Astrocyte of the hippocampus (primary cell): Measurements from ENCODE around the gene GPR39.

ENCODE experiments used
- DNase-seq: peaks from one replicate; pipeline ENCODE4 v3.0.0; 2011; ENCODE audit warnings: low read depth, low spot score

Gene GPR39

DNA sequence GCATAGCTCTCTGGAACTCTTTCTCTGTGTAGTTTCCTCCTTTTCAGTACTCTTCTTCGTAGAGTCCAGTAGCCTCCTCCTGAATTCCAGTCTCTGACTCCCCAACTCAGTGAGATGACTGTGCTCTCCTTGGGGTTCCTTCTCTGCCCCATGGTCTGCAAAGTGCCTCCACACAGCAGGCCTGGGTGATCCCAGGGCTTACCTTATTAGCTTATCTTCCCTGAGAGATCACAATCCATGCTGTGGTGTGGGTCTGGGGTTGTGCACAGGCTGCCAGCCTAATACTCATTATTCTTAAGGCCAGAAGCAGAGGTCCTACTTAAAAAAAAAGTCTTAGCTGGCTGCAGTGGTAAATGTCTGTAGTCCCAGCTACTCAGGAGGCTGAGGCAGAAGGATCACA, 4.6 kb upstream of the GPR39 start:
- DNase-seq: no peak

DNA sequence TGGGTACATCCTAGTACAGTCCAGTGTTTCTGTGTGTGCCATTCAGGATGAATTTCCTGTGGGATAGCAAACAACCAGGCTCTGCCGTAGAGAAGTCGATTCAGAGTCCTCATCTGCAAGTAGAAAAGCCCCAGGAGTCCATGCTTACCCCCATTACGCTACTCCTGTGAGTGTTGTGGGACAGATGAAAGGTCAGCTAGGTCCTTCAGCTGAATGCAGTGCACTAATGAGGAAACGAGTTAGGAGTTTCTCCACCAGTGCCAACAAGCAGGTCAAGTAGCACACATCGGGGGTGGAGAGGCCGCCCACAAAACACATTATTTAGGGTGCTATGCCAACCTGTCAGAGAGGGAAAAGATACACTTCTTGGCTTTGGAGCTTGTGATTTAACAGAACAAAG, 2.5 kb upstream of the GPR39 start:
- no peak for DNase-seq

DNA sequence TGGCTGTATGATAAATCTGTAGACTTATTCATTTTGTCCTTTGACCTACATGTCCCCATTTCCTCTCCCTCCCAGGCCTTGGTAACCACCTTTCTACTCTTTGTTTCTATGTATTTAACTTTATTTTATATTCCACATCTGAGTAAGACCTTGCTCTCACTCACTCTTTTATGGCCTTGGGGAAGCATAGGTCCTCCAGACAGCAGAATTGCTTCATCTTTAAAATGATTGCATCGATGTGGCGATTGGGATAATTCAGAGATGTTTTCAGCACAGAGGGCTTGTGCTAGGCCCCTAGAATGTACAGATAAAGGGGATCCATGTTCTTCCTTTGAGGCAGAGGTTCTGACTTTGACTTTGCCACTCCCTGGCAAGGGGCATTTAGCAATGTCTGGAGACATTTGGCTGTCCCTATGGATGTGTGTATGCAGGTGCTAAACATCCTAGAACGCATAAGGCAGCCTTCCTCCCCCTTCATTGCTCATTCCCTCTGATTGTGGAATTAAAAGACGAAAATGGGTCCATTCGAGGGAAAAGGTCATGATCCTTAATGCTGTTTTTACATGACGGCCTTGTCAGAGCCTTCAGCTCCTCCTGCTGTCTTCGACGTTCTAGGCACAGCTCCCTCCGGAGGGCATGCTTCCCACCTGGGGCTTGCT, 1.2 kb upstream of the GPR39 start:
- DNase-seq: no peak

DNA sequence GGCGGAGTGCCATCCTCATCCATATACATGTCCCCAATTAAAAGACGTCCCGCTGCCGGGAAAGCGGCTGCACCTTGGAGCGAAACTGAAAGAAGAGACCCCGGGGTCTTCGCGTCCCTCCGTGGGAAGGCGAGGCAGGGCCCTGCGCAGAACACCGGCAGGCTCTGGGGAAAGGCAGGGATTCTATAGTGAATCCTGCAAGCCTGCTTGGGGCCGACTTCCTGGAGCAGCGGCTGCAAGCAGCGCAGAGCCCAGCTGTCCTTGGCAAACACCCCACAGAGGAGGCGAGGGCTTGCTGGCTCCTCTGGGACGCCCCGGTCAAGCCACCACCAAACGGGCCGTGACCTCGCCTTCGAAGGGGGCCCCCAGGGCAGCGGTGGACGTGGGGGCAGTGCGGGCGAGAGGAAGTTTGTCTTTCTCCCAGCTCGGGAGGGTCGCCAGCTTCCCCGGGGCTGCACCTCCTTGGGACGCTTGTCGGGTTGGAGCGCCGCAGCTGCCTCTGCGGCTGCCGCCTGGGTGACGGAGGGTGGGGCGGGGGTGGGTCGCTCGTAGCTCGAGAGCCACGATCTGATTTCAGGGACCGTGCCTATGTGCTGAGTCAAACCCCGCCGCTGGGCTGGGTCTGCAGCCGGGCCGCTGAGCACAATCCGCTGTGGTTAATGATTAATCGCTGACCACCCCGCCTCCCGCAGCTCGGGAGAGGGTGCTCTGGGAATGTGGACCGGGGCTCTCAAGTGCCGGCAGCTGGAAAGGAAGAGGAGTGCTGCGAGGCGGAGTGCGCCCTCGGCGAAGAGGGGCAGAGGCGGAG, 486 bp upstream of the GPR39 start:
- DNase-seq: peak; percentile 99

DNA sequence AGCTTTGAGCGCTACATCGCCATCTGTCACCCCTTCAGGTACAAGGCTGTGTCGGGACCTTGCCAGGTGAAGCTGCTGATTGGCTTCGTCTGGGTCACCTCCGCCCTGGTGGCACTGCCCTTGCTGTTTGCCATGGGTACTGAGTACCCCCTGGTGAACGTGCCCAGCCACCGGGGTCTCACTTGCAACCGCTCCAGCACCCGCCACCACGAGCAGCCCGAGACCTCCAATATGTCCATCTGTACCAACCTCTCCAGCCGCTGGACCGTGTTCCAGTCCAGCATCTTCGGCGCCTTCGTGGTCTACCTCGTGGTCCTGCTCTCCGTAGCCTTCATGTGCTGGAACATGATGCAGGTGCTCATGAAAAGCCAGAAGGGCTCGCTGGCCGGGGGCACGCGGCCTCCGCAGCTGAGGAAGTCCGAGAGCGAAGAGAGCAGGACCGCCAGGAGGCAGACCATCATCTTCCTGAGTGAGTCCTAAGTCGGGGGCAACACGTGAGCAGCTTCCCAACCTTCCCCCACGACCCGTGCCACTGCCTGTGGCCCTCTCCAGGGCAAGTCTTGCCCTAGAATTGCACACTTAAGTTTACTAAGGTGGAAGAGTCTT, 928 bp downstream of the GPR39 start:
- DNase-seq: no peak

DNA sequence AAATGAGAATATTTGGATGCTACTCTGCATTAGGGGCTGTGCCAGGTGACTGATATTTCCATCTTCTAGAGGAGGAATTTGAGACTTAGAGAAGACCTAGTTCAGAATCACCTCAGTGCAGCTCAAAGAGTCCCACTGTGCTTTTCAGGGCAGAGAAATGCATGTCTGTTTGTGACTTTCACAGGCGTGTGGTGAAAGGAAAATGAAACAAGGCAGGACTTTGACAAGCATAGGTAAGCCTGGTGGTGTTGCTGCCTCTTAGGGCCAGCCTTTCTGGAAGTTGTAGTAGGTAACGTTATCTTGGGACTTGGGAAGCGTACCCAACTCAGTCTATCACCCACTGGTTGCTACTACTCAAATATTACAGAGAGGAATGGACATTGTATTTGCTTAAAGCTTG, 2.6 kb downstream of the GPR39 start:
- no peak for DNase-seq

DNA sequence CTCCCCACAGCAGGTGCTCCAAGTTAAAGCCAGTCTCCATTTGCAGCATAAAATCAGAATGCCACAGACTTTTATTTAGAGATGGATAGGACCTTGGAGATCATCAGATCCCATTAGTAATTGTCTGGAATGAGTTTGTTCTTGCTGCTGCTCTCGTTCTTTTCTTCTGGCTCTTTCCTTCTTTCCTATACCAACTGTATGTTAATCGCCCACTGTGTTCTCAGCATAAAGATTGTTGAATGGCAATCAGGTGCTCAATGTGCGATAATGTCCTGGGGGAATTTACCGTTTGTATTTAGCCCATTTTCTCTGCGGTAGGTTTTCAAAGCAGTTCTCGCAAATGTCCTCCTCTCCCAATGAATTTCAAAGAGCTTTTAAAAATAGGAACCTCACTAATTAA, 3.3 kb downstream of the GPR39 start:
- DNase-seq: no peak

DNA sequence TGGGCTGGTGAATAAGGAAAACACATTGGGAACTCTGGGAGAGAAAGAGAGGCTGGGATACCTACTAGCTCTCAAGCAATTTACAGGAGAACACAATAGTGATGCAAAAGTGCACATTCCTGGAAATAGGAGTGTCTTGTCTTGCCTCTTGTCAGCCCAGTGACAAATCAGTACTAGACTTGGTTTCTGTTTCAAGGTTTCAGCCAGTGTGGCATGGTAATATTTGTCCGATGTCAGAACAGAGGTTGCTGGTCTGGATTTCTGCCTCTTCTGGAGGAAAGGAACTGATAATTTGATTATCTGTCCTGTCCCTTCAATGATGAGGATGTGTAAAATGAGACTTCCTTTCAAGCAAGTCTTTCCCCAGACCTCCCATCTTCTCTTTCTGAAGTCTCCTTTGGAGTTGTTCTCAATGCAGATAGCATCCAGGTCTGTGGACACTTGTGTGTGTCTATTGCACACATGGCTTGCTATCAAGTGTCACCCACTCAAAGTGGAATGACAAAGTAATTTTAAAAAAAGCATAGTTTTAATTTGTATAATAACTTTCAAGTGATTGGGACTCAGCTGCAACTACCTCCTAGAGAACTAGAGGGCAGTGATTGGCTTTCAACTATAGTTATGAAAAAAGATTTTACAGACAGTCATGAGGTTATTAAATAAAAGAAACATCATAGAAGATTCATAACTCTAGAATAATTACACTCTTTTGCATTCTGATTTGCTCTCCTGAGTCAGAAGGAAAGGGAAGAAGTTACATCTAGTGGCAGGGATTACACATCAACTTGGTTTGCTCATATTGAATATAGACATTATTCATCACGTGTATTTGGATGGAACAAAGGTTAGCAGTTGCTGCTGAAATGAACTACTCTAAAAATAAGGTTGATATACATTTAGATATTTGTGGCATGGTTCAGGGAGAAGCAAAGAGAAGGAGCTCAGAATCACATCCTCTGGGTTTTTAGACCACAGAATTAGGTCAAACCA, 4.5 kb downstream of the GPR39 start:
- peak; percentile 16 for DNase-seq

DNA sequence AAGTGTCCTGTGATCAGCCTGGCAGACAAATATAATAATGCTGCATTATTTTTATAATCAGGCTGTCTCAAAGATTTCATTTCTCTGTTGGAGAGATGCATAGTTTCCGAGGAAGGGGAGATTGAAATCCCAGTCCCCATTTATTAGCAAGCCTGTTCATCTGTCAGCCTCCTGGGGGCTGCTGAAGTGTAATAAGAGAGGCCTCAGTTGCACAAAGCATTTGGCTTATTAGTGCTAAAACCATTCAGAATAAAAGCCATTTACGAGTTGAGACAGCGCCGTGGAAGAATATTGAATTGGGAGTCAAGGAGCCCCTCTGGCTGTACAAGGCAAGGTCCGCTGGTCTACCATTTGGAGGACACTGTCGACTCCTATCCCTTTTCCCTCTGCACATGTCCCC, 6.1 kb downstream of the GPR39 start:
- no peak for DNase-seq

DNA sequence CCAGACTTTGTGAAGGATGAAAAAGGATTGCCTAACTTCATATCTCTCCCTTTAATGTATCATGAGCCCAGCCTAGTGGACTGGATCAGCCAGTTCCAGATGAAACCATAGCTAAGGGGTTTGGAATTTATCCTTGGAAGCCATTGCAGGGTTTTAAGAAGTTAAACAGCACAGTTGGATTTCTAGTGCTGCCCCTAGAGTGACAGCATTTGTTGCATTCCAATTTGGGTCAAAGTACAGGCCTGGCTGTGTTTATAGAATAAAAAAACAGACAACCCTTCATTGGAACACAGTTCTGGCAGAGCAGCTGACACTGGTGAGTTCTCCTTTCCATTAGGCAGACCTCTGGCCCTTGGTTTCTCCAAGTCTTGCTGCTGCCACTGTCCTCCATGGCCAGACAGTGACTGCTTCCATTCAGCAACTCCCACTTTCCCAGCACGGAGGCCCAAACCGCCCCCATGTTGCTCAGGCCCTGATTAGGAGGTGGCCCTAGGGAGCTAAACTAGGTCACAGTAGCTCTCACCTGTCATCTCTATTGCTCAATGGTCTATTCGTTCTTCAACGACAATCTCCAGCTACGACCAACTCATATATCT, 8.0 kb downstream of the GPR39 start:
- peak; percentile 57 for DNase-seq

DNA sequence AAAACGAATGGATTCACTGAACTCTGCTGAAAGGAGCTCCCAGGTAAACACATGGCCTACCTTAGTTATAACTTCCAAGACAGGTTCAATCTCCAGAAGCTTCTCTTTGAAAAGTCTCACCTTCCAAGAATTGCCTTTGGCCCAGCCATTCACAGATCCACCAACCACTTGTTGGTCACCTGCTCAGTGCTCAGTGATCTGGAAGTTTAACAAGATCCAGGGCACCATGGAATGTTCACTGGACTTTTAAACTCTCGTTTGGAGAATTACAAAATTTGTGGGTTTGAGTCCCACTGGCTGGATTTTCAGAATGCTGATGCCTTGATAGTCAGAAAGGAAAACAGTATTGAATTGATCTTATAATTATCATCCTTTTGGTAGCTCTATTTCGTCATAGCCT, 9.4 kb downstream of the GPR39 start:
- DNase-seq: no peak

DNA sequence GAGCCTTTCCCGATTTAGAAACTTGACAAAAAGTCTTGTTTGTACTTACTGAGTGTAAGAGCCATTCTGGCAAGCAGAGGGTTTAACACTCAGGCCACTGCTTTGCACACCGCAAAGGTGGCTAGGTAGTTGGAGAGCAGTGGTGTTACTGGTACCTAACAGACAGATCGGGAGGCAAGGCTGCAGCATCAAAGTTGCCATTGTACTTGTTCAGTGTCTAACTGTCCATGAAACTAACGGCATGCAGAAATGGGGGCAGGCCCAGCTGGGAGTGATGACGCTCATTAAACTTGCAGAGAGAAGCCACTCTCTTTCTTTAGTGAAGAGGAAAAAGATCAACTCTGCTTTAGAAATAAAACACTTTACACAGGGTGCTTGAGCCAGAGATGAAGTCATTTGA, 10.1 kb downstream of the GPR39 start:
- no peak for DNase-seq

DNA sequence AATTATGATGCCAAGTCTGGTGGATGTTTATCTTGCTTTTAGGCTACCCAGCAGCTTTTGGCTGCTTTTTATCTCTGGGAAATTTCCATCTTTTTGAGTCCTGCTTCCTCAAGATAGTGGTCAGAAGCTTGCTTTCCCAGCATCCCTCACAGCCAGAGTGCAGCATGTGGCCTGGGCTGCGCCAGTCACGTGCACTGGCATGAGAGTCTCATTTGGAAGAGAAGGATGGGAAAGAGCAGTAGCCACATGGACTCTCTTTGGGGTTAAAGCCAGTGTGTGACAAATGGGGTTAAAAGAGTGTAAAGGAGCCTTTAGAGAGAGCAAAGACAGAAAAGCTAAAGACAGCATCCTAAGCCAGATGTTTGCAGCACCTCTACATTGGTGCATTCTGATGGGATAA, 12.7 kb downstream of the GPR39 start:
- no peak for DNase-seq

DNA sequence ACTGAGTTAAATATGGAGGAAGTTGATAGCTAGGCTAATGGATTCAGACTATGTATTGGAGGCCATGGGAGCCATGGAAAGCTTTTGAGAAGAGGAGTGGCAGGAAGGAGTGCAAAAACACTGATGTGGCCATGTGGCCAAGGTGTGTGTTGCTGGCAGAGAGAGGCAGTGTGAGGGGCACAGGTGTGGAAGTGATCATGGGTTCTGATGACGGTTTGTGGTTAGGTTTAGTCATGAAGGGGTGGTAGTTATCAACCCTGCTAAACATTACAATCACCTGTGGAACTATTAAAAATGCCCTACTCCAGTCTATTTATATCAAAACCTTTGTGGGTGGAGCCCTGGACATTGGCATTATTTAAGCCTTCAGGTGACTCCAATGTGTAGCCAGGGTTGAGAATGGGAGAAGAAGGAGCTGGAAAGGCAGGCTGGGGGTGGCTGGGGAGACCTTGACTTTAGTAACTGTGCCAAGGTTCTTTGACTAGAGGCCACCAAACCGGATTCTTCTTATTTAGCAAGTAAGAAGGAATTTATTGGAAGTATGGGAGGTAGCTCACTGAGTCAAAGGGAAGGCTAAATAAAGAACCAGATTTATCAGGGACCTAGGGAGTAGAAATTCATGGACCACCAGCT, 13.5 kb downstream of the GPR39 start:
- DNase-seq: no peak

DNA sequence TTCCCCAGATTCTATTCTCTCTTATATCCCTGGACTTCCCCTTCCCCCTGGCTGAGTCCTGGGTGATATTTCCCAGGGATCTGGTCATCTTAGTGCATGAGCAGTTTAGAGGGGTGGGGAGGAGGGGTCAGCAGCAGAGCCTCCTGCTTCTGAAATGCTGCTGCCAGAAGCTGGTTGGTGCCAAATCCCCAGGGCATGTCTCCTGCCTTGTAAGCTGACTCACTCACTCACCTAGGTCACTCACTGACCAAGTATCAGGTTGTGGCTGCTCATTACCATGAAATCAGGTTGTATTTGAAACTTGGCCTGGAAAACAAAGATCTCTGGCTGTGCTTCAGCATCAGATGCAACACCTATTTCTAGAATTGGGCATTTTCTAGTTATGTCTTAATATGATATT, 14.3 kb downstream of the GPR39 start:
- peak; percentile 26 for DNase-seq

DNA sequence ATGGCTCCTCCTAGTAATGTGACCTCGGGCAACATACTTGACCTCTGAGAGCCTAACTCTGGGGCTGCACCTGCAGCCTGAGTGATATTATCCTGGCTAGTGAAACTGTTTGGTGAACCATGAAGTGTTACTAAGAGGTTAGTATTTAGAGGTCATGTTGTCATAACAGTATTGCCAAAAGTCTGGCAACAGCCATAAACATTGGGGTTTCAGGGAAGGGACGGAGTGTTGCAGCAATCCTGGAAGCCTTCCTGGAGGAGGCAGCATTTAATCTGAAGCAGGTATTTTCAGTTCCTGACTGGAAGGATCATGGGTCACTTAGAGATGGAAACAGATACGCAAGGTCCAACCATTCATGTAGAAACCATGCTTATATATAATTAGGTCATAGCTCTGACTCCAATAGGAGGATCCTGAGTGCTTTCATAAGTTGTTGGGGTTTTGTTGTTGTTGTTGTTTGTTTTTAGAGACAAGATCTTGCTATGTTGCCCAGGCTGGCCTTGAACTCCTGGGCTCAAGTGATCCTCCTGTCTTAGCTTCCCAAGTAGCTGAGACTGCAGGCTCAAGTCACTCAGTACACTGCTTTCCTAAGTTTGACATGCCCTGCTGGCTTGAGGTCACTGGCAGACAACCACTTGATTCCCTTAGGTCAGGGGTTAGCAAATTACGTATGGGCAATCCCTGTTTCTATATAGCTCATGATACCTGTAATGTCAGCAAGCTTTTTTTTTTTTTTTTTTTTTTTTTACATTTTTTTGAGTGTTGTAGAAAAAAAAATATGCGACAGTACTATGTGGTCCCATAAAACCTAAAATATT, 21.5 kb downstream of the GPR39 start:
- no peak for DNase-seq

DNA sequence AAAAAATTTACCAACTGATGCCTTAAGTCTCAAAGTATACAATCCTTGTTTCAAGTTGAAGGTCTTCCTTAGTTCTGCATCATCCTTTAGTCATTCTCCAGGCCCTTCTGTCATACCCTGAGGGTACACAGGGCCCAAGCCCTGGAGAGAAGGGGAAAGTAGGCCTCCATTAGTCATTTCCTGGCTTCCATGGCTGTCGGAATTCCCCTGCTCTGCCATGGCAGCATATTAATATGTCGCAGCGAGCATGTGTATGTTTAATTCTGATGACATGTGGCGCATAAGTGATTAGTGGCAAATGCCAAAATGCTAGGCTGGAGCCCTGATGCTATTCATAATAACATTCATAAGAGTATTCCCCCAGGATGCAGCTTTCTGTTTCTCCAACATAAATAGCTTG, 22.1 kb downstream of the GPR39 start:
- DNase-seq: peak; percentile 74

DNA sequence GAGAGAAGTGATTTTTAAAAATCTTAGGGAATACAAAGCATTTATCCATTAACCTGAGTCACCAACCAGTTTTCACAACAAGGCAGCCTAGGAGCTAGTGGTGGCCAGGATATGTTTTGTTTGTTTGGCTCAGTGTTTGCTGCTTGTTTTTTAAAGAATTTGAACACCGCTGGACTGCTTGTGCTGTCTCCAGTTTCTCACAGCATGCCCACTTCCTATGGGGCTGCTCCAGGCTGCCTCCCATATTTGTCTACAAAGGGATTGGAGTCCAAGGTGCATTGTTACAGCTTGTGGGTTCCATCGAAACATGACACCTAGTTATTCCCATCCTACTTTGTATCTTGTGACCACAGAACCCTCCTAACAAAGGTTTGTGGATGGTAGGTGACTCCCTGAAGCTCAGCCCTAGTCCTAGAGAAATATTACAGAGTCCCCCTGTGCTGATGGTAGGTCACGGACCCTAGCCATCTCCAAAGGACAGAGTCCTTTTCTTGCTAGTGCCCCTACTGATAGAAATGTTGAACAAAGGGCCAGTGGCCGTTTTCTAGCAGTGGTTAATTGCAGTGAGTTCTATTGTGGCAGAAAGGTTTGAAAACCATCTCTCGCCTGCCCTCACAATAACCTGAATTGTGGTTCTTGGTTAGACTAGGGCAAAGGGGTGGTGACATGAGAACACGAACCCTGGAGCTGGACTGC, 23.2 kb downstream of the GPR39 start:
- peak; percentile 64 for DNase-seq

DNA sequence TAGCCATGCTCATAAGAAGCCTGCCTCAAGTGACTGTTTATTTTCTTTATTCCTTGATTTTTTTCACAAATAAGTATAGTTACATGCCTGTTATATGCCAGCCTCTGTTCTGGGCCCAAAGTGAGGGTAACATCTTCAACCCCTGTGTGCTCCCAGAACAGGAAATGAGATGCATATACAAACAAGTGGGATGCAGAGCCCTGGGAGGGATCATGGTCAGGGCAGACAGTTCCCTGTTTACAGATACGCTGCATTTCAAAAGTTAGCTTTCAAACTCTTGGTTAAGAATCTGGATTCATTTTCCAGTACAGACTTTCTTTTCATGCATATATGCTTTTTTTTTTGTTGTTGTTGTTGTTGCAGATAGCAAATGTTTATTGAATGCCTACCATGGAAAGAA, 24.4 kb downstream of the GPR39 start:
- no peak for DNase-seq
